CD14-positive monocyte (primary cell): ENCODE results near the gene SDK1. TPM values are rescaled to one million over a fixed set of nuclear protein-coding genes. Genes with fewer than 3 reads are reported as not detected.

ENCODE experiments used
- DNase-seq, 3 donors: peaks; one replicate each; pipeline ENCODE4 v3.0.0-alpha.2; 2011 to 2022
- H2AFZ ChIP-seq: 2 replicates; pipeline ENCODE4 v1.6.0; 2012; ENCODE audit warnings: mild to moderate bottlenecking, low read depth, low read length, inconsistent platforms; ENCODE audit not compliant: insufficient read depth, poor library complexity, severe bottlenecking
- H3K27ac ChIP-seq, 2 donors: 1 replicate in 1 of 2; 2 replicates in 1 of 2; pipeline ENCODE4 v1.5.1; 2012 to 2013; ENCODE audit warnings: low read length in 2 of 2, control low read depth in 1 of 2, inconsistent platforms in 1 of 2, low read depth in 1 of 2, mild to moderate bottlenecking in 1 of 2
- H3K27me3 ChIP-seq, 2 donors: one replicate each; pipeline versions ENCODE4 v1.6.0 to v1.6.1; 2011 to 2013; ENCODE audit warnings: low read length in 2 of 2; ENCODE audit not compliant: control insufficient read depth in 2 of 2, insufficient read depth in 2 of 2
- H3K36me3 ChIP-seq, 2 donors: replicated peaks in 1 of 2; 1 replicate in 1 of 2; 2 replicates in 1 of 2; pipeline versions ENCODE4 v1.5.1 to v1.6.1; 2012 to 2013; ENCODE audit warnings: low read length in 2 of 2, control low read depth in 1 of 2, inconsistent platforms in 1 of 2, mild to moderate bottlenecking in 1 of 2; ENCODE audit not compliant: insufficient read depth in 2 of 2, control insufficient read depth in 1 of 2
- H3K4me1 ChIP-seq, 2 donors: 1 replicate in 1 of 2; 2 replicates in 1 of 2; pipeline versions ENCODE4 v1.5.1 to v1.6.1; 2012 to 2013; ENCODE audit warnings: low read length in 2 of 2, control low read depth in 1 of 2, inconsistent platforms in 1 of 2, mild to moderate bottlenecking in 1 of 2, moderate library complexity in 1 of 2; ENCODE audit not compliant: insufficient read depth in 2 of 2, control insufficient read depth in 1 of 2
- H3K4me2 ChIP-seq: replicated peaks from 2 replicates; pipeline ENCODE3; 2012; ENCODE audit warnings: low read length, moderate library complexity, mild to moderate bottlenecking; ENCODE audit not compliant: poor library complexity, severe bottlenecking; ENCODE audit errors: extremely low read depth
- H3K4me3 ChIP-seq, 3 experiments: fragments of 200-600 bp in 1 of 3; sonication (generic) in 1 of 3; replicated peaks in 1 of 3; 1 replicate in 2 of 3; 2 replicates in 1 of 3; pipeline ENCODE4 v1.5.1; 2011 to 2013; ENCODE audit warnings: low read length in 3 of 3, mild to moderate bottlenecking in 3 of 3, control low read depth in 2 of 3, low read depth in 2 of 3, inconsistent platforms in 1 of 3, moderate library complexity in 1 of 3
- H3K79me2 ChIP-seq: 2 replicates; pipeline ENCODE4 v1.6.0; 2012; ENCODE audit warnings: mild to moderate bottlenecking, control low read depth, inconsistent platforms, low read length, moderate library complexity; ENCODE audit not compliant: insufficient read depth
- H3K9ac ChIP-seq: 2 replicates; pipeline ENCODE4 v1.6.0; 2017; ENCODE audit warnings: low read length, mild to moderate bottlenecking; ENCODE audit not compliant: insufficient read depth, poor library complexity, severe bottlenecking
- H3K9me3 ChIP-seq, 2 donors: replicated peaks in 1 of 2; 1 replicate in 1 of 2; 2 replicates in 1 of 2; pipeline versions ENCODE4 v1.5.1 to v1.6.1; 2012 to 2013; ENCODE audit warnings: low read length in 2 of 2, control low read depth in 1 of 2; ENCODE audit not compliant: control insufficient read depth in 1 of 2, insufficient read depth in 1 of 2
- H4K20me1 ChIP-seq: 2 replicates; pipeline ENCODE4 v1.6.0; 2012; ENCODE audit warnings: mild to moderate bottlenecking, low read length, control low read depth, moderate library complexity; ENCODE audit not compliant: insufficient read depth
- H3K27ac Mint-ChIP-seq, 7 donors: one replicate each; pipeline ENCODE4 v1.8.0; 2020; ENCODE audit warnings: mild to moderate bottlenecking in 7 of 7, mixed read lengths in 7 of 7, moderate library complexity in 6 of 7, inconsistent platforms in 2 of 7
- H3K27me3 Mint-ChIP-seq, 3 donors: one replicate each; pipeline ENCODE4 v1.8.0; 2021 to 2022; ENCODE audit warnings: low read depth in 3 of 3, mild to moderate bottlenecking in 3 of 3, mixed read lengths in 3 of 3, moderate library complexity in 3 of 3, inconsistent platforms in 1 of 3
- H3K36me3 Mint-ChIP-seq, 2 donors: one replicate each; pipeline ENCODE4 v1.8.0; 2020; ENCODE audit warnings: mixed read lengths in 2 of 2, inconsistent platforms in 1 of 2, mild to moderate bottlenecking in 1 of 2
- H3K4me1 Mint-ChIP-seq: one replicate; pipeline ENCODE4 v1.8.0; 2020; ENCODE audit warnings: mild to moderate bottlenecking, mixed read lengths
- H3K4me3 Mint-ChIP-seq, 2 donors: one replicate each; pipeline ENCODE4 v1.8.0; 2020; ENCODE audit warnings: mild to moderate bottlenecking in 2 of 2, mixed read lengths in 2 of 2, moderate library complexity in 1 of 2
- H3K9me3 Mint-ChIP-seq, 7 donors: one replicate each; pipeline ENCODE4 v1.8.0; 2020 to 2022; ENCODE audit warnings: mixed read lengths in 7 of 7, mild to moderate bottlenecking in 6 of 7, moderate library complexity in 6 of 7, inconsistent platforms in 2 of 7
- CTCF ChIP-seq: fragments of 200-600 bp; IDR thresholded peaks from one replicate; pipeline ENCODE4 v1.8.0; 2022; ENCODE audit warnings: antibody characterized with exemption, mild to moderate bottlenecking
- WGBS: methylation state at CpG from one replicate; pipeline ENCODE4 v1.1.5; 2013; ENCODE audit warnings: missing lambda C conversion rate; ENCODE audit not compliant: insufficient coverage; 5-methylcytosine and 5-hydroxymethylcytosine counted together
- intact Hi-C, 2 donors: fragments of 100-400 bp; cut with micrococcal nuclease; formaldehyde crosslinking; loops; one replicate each; pipeline versions ENCODE4 v1.15.0 to v1.15.1; 2023
- polyA plus RNA-seq, 3 donors: library from polyadenylated mRNA; depleted of rRNA in 1 of 3; unstranded in 2 of 3; stranded (reverse) in 1 of 3; fragments of 300-500 nt in 2 of 3; fragments of >200 nt in 1 of 3; fragmentation: Illumina TruSeq in 2 of 3; gene quantifications; 1 replicate in 2 of 3; 2 replicates in 1 of 3; pipeline ENCODE4 v1.2.3, GENCODE V29; 2012 to 2021

SDK1 gene
- polyA plus RNA-seq, 3 donors: 0.01 TPM; not detected in 2

GRCh38 chr7:3844540-3845151, 543.6 kb downstream of the SDK1 start:
- H3K27me3 Mint-ChIP-seq: peaks cover 0 to 2% (median 2%) of the 10 kb centered on the region in 3 donors
- Histone ChIP-seq H3K36me3 (no peaks in the 10 kb centered on the region), H3K79me2 (no peaks in the 10 kb centered on the region), H3K9me3 (peaks cover 0 to 7% of the 10 kb centered on the region in 2 donors), H3K27ac (no peak overlapping the region), H3K27me3 (no peaks in the 10 kb centered on the region), H3K4me1 (no peaks in the 10 kb centered on the region), H2AFZ (no peak overlapping the region), H3K4me3 (no peak overlapping the region), H3K4me2 (no peak overlapping the region), H3K9ac (no peak overlapping the region), H4K20me1 (no peaks in the 10 kb centered on the region)
- H3K36me3 Mint-ChIP-seq: no peaks in the 10 kb centered on the region
- no peak overlapping the region for H3K4me3 Mint-ChIP-seq
- no peak overlapping the region for H3K27ac Mint-ChIP-seq
- TF ChIP-seq CTCF: no peak
- WGBS: 100% methylated on average over 8 of the region's 10 CpGs
- DNase-seq: no peak
- intact Hi-C loops: no loop called here
- no peaks in the 10 kb centered on the region for H3K4me1 Mint-ChIP-seq
- peaks cover 0 to 7% (median 3%) of the 10 kb centered on the region in 7 donors for H3K9me3 Mint-ChIP-seq

DNA sequence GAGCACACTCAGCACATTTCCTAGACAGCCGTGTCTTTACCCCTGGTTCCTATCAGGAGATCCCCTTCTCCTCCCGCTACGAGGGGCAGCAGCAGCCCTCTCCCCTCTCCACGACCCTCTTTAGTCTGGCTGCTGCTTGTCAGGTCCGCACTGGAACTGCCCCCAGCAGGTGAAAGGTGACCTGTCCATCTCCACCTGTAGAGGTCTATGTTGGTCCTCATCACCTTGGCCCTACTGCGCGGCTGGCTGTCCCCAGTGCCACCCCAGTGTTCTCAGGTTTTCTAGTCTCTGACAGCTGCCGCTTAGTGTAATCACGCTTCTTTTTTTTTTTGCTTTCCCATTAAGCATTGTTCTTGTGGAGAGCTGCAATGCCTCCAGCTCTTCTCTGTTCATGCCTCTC, 545.7 kb downstream of the SDK1 start:
- no peak overlapping the region for H3K27ac ChIP-seq
- no peak overlapping the region for H2AFZ ChIP-seq
- no peaks in the 10 kb centered on the region for H4K20me1 ChIP-seq
- H3K9me3 ChIP-seq: peaks cover 0 to 6% of the 10 kb centered on the region in 2 donors
- H3K79me2 ChIP-seq: no peaks in the 10 kb centered on the region
- H3K27ac Mint-ChIP-seq: no peak overlapping the region
- intact Hi-C loops: no loop called here
- peaks cover 0 to 2% (median 2%) of the 10 kb centered on the region in 3 donors for H3K27me3 Mint-ChIP-seq
- no peaks in the 10 kb centered on the region for H3K4me1 Mint-ChIP-seq
- H3K36me3 ChIP-seq: no peaks in the 10 kb centered on the region
- no peak overlapping the region for H3K4me2 ChIP-seq
- H3K36me3 Mint-ChIP-seq: no peaks in the 10 kb centered on the region
- no peak for DNase-seq
- H3K9me3 Mint-ChIP-seq: peaks cover 0 to 7% (median 2%) of the 10 kb centered on the region in 7 donors
- H3K4me3 ChIP-seq: no peak overlapping the region
- H3K27me3 ChIP-seq: no peaks in the 10 kb centered on the region
- H3K4me1 ChIP-seq: no peaks in the 10 kb centered on the region
- 83% methylated on average over 9 of the region's 9 CpGs for WGBS
- no peak for TF ChIP-seq CTCF
- H3K4me3 Mint-ChIP-seq: no peak overlapping the region
- H3K9ac ChIP-seq: no peak overlapping the region
